ENCODE results near the gene BCL11A.
A peak's percentile ranks its signal among the peaks of the same experiment; 100 is the strongest.

BCL11A gene

GRCh38 chr2:60461421-60462108 lies 91.9 kb downstream of the BCL11A start:
- DNase-seq (ENCODE audit: low spot score), result no peak

- no peak for DNase-seq (ENCODE audit: low spot score)
Observed at GRCh38 chr2:60460577-60461420, 92.7 kb downstream of the BCL11A start.

GRCh38 chr2:60459851-60460250 lies 93.6 kb downstream of the BCL11A start:
- no peak for DNase-seq (ENCODE audit: low spot score)

- DNase-seq (ENCODE audit: low spot score), result no peak
Observed at GRCh38 chr2:60456115-60456770, 97.2 kb downstream of the BCL11A start.

- DNase-seq (ENCODE audit: low spot score), result no peak
Observed at GRCh38 chr2:60453872-60454271, 99.6 kb downstream of the BCL11A start.

GRCh38 chr2:60453301-60453700 lies 100.2 kb downstream of the BCL11A start:
- no peak for DNase-seq (ENCODE audit: low spot score)

GRCh38 chr2:60450488-60450887 lies 103.0 kb downstream of the BCL11A start:
- no peak for DNase-seq (ENCODE audit: low spot score)

- DNase-seq (ENCODE audit: low spot score), result no peak
Observed at GRCh38 chr2:60447943-60448342, 105.5 kb downstream of the BCL11A start.

GRCh38 chr2:60446413-60447267 lies 106.8 kb downstream of the BCL11A start:
- no peak for DNase-seq (ENCODE audit: low spot score)

GRCh38 chr2:60445684-60446179 lies 107.7 kb downstream of the BCL11A start:
- DNase-seq (ENCODE audit: low spot score), result no peak

GRCh38 chr2:60442608-60443007 lies 110.8 kb downstream of the BCL11A start:
- no peak for DNase-seq (ENCODE audit: low spot score)

GRCh38 chr2:60441800-60442199 lies 111.7 kb downstream of the BCL11A start:
- DNase-seq (ENCODE audit: low spot score), result no peak

GRCh38 chr2:60440767-60441163 lies 112.7 kb downstream of the BCL11A start:
- no peak for DNase-seq (ENCODE audit: low spot score)

- DNase-seq (ENCODE audit: low spot score), result no peak
Observed at GRCh38 chr2:60440079-60440766, 113.2 kb downstream of the BCL11A start.

- DNase-seq (ENCODE audit: low spot score), result peak; percentile 54
Observed at GRCh38 chr2:60439219-60439974, 114.1 kb downstream of the BCL11A start.

GRCh38 chr2:60438653-60439052 lies 114.8 kb downstream of the BCL11A start:
- no peak for DNase-seq (ENCODE audit: low spot score)

- no peak for DNase-seq (ENCODE audit: low spot score)
Observed at GRCh38 chr2:60438131-60438530, 115.3 kb downstream of the BCL11A start.

- DNase-seq (ENCODE audit: low spot score), result no peak
Observed at GRCh38 chr2:60437080-60437696, 116.3 kb downstream of the BCL11A start.

GRCh38 chr2:60433018-60433596 lies 120.3 kb downstream of the BCL11A start:
- no peak for DNase-seq (ENCODE audit: low spot score)

All from hematopoietic multipotent progenitor cell treated with erythropoietin and hydrocortisone succinate and interleukin-3 and kit ligand, for 17 days (in vitro differentiated cells).